Measurements from ENCODE around the gene DTNB.

DNA sequence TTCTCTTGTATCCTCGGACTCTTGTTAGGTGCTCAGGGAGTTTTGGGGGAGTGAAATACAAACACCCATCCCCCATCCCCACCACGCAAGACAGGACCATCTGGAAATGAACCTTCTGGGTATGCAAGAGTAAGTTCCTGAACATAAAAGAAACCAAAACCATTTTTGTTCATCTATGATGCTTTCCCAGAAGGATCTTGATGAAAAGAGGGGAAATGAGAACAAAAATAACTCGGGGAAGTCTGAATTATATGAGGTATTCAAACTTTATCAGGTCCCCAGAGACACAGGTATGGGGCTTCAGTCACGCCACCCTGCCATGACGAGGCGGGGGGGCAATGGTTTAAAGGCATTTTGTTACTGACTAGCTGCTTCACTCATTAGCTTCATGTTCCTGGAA lies 263.0 kb downstream of the DTNB start:
- TF ChIP-seq, protein P1, sequence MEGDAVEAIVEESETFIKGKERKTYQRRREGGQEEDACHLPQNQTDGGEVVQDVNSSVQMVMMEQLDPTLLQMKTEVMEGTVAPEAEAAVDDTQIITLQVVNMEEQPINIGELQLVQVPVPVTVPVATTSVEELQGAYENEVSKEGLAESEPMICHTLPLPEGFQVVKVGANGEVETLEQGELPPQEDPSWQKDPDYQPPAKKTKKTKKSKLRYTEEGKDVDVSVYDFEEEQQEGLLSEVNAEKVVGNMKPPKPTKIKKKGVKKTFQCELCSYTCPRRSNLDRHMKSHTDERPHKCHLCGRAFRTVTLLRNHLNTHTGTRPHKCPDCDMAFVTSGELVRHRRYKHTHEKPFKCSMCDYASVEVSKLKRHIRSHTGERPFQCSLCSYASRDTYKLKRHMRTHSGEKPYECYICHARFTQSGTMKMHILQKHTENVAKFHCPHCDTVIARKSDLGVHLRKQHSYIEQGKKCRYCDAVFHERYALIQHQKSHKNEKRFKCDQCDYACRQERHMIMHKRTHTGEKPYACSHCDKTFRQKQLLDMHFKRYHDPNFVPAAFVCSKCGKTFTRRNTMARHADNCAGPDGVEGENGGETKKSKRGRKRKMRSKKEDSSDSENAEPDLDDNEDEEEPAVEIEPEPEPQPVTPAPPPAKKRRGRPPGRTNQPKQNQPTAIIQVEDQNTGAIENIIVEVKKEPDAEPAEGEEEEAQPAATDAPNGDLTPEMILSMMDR (IDR thresholded peaks at IDR 0.05; ENCODE audit: low read depth, low read length) = no peak
- no peak for TF ChIP-seq EZH2phosphoT487 (IDR thresholded peaks at IDR 0.05; ENCODE audit: low read depth)
